Measurements from ENCODE around the gene PRDM15.

Gene PRDM15

GRCh38 chr21:41837756-41838297 lies 41.3 kb downstream of the PRDM15 start:
- H2AFZ ChIP-seq (ENCODE audit: low read length): no peak overlapping the region
- no peaks in the 10 kb centered on the region for H4K20me1 ChIP-seq (ENCODE audit: insufficient read depth, low read length, poor library complexity, severe bottlenecking)
- no peaks in the 10 kb centered on the region for H3K4me1 ChIP-seq (ENCODE audit: insufficient read depth, low read length, poor library complexity, severe bottlenecking)
- no peak overlapping the region for H3K4me3 ChIP-seq (ENCODE audit: low read length, poor library complexity, severe bottlenecking)
- no peak overlapping the region for H3K4me2 ChIP-seq (ENCODE audit: low read depth, low read length, poor library complexity, severe bottlenecking)
- H3K36me3 ChIP-seq (ENCODE audit: insufficient read depth, low read length): peaks cover 57% of the 10 kb centered on the region; the same call in 1 of the 2 replicates
- TF ChIP-seq EZH2phosphoT487 (IDR thresholded peaks at IDR 0.05; ENCODE audit: borderline replicate concordance): no peak
- TF ChIP-seq, protein P1, sequence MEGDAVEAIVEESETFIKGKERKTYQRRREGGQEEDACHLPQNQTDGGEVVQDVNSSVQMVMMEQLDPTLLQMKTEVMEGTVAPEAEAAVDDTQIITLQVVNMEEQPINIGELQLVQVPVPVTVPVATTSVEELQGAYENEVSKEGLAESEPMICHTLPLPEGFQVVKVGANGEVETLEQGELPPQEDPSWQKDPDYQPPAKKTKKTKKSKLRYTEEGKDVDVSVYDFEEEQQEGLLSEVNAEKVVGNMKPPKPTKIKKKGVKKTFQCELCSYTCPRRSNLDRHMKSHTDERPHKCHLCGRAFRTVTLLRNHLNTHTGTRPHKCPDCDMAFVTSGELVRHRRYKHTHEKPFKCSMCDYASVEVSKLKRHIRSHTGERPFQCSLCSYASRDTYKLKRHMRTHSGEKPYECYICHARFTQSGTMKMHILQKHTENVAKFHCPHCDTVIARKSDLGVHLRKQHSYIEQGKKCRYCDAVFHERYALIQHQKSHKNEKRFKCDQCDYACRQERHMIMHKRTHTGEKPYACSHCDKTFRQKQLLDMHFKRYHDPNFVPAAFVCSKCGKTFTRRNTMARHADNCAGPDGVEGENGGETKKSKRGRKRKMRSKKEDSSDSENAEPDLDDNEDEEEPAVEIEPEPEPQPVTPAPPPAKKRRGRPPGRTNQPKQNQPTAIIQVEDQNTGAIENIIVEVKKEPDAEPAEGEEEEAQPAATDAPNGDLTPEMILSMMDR (conservative IDR thresholded peaks at IDR 0.05; ENCODE audit: low read length): no peak
- no peaks in the 10 kb centered on the region for H3F3A ChIP-seq (ENCODE audit: low read depth)
- H3K9me3 ChIP-seq (ENCODE audit: insufficient read depth, low read depth, low read length): no peaks in the 10 kb centered on the region
- no peaks in the 10 kb centered on the region for H3K9me2 ChIP-seq (replicated peaks; ENCODE audit: low read depth, low read length)
- H3K27me3 ChIP-seq (ENCODE audit: insufficient read depth, low read length, poor library complexity, severe bottlenecking): no peaks in the 10 kb centered on the region
- H3K9ac ChIP-seq (ENCODE audit: low read depth, low read length, poor library complexity, severe bottlenecking): no peak overlapping the region
- H3K79me2 ChIP-seq (ENCODE audit: insufficient read depth, low read length): no peaks in the 10 kb centered on the region

GRCh38 chr21:41836166-41837015 lies 42.8 kb downstream of the PRDM15 start:
- H2AFZ ChIP-seq (ENCODE audit: low read length): no peak overlapping the region
- H4K20me1 ChIP-seq (ENCODE audit: insufficient read depth, low read length, poor library complexity, severe bottlenecking): no peaks in the 10 kb centered on the region
- H3K4me3 ChIP-seq (ENCODE audit: low read length, poor library complexity, severe bottlenecking): no peak overlapping the region
- H3K79me2 ChIP-seq (ENCODE audit: insufficient read depth, low read length): no peaks in the 10 kb centered on the region
- no peak overlapping the region for H3K9ac ChIP-seq (ENCODE audit: low read depth, low read length, poor library complexity, severe bottlenecking)
- no peaks in the 10 kb centered on the region for H3K9me2 ChIP-seq (replicated peaks; ENCODE audit: low read depth, low read length)
- H3K4me2 ChIP-seq (ENCODE audit: low read depth, low read length, poor library complexity, severe bottlenecking): no peak overlapping the region
- H3K27me3 ChIP-seq (ENCODE audit: insufficient read depth, low read length, poor library complexity, severe bottlenecking): no peaks in the 10 kb centered on the region
- no peaks in the 10 kb centered on the region for H3K9me3 ChIP-seq (ENCODE audit: insufficient read depth, low read depth, low read length)
- no peaks in the 10 kb centered on the region for H3K4me1 ChIP-seq (ENCODE audit: insufficient read depth, low read length, poor library complexity, severe bottlenecking)
- peaks cover 57% of the 10 kb centered on the region; the same call in 1 of the 2 replicates for H3K36me3 ChIP-seq (ENCODE audit: insufficient read depth, low read length)
- H3F3A ChIP-seq (ENCODE audit: low read depth): no peaks in the 10 kb centered on the region
- no peak for TF ChIP-seq EZH2phosphoT487 (IDR thresholded peaks at IDR 0.05; ENCODE audit: borderline replicate concordance)
- TF ChIP-seq, protein P1 (conservative IDR thresholded peaks at IDR 0.05; ENCODE audit: low read length): no peak

GRCh38 chr21:41835711-41836154 lies 43.4 kb downstream of the PRDM15 start:
- Histone ChIP-seq H2AFZ (ENCODE audit: low read length) (no peak overlapping the region), H3K4me1 (ENCODE audit: insufficient read depth, low read length, poor library complexity, severe bottlenecking) (no peaks in the 10 kb centered on the region), H3K9me2 (replicated peaks; ENCODE audit: low read depth, low read length) (no peaks in the 10 kb centered on the region), H3F3A (ENCODE audit: low read depth) (no peaks in the 10 kb centered on the region), H3K9me3 (ENCODE audit: insufficient read depth, low read depth, low read length) (no peaks in the 10 kb centered on the region), H3K36me3 (ENCODE audit: insufficient read depth, low read length) (peaks cover 52% of the 10 kb centered on the region; the same call in 1 of the 2 replicates), H3K79me2 (ENCODE audit: insufficient read depth, low read length) (no peaks in the 10 kb centered on the region), H3K9ac (ENCODE audit: low read depth, low read length, poor library complexity, severe bottlenecking) (no peak overlapping the region), H3K4me2 (ENCODE audit: low read depth, low read length, poor library complexity, severe bottlenecking) (no peak overlapping the region), H3K4me3 (ENCODE audit: low read length, poor library complexity, severe bottlenecking) (no peak overlapping the region), H4K20me1 (ENCODE audit: insufficient read depth, low read length, poor library complexity, severe bottlenecking) (no peaks in the 10 kb centered on the region), H3K27me3 (ENCODE audit: insufficient read depth, low read length, poor library complexity, severe bottlenecking) (no peaks in the 10 kb centered on the region)
- TF ChIP-seq, protein P1 (conservative IDR thresholded peaks at IDR 0.05; ENCODE audit: low read length): no peak
- TF ChIP-seq EZH2phosphoT487 (IDR thresholded peaks at IDR 0.05; ENCODE audit: borderline replicate concordance): no peak
